ENCODE data around the gene ODR4.

GRCh38 chr1:186438567-186438966 is 62.9 kb downstream of the ODR4 start:
- TF ChIP-seq CTCF (IDR thresholded peaks at IDR 0.05 in 8 of 11, conservative IDR thresholded peaks at IDR 0.05 in 3 of 11) = no peak
- no peak for TF ChIP-seq POLR2A (IDR thresholded peaks at IDR 0.05)
- TF ChIP-seq POLR2AphosphoS5 (IDR thresholded peaks at IDR 0.05) = no peak
